ENCODE results near the gene KRT8.
"Not testable (repeated sequence)": the region's sequence is repeated elsewhere in the genome, so short reads cannot be mapped to it uniquely, and the experiment has no call there.

DNA sequence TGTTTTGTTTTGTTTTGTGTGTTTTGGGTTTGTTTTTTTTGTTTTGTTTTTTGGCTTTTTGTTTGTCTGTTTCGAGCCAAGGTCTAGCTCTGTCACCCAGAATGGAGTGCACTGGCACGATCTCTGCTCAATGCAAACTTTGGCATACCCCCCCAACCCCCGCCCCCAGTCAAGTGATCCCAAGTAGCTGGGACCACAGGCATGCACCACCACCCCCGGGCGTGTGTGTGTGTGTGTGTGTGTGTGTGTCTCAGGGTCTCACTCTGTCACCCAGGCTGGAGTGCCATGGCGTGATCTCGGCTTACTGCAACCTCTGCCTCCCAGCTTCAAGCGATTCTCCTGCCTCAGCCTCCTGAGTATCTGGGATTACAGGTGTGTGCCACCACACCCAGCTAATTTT, 24.4 kb downstream of the KRT8 start:
- TF ChIP-seq POLR2A, CTCF (IDR thresholded peaks at IDR 0.05): not testable (repeated sequence)

Data from tibial nerve (tissue), 3 donors.